B cell (primary cell): ENCODE data around the gene SP100. TPM values are rescaled to one million over a fixed set of nuclear protein-coding genes. Genes with fewer than 3 reads are reported as not detected.

Experiments
- ATAC-seq: fragments of 200-7000 bp; cut with Tn5 transposase; one replicate; pipeline ENCODE4 v1.10.0; 2021; ENCODE audit warnings: low read depth, mild to moderate bottlenecking, moderate number of reproducible peaks, moderate library complexity
- CTCF ChIA-PET: fragments of 350-600 bp; sonication (Branson Sonifier 250); formaldehyde crosslinking; loops from one replicate; lab custom pipeline; 2021; ENCODE audit warnings: antibody characterized with exemption, inconsistent platforms; lab: Charles Lee
- POLR2A ChIA-PET: fragments of 350-600 bp; sonication (Branson Sonifier 250); formaldehyde crosslinking; loops from one replicate; lab custom pipeline; 2021; ENCODE audit warnings: antibody characterized with exemption; lab: Charles Lee
- DNase-seq: peaks from one replicate; pipeline ENCODE4 v3.0.0; 2013
- H2AFZ ChIP-seq: 2 replicates; pipeline ENCODE4 v1.6.1; 2012; ENCODE audit warnings: mild to moderate bottlenecking, low read depth, low read length; ENCODE audit not compliant: insufficient read depth, poor library complexity, severe bottlenecking
- H3K27ac ChIP-seq, 2 donors: 1 replicate in 1 of 2; 2 replicates in 1 of 2; pipeline ENCODE4 v1.5.1; 2012 to 2013; ENCODE audit warnings: low read length in 2 of 2, mild to moderate bottlenecking in 2 of 2, moderate library complexity in 1 of 2
- H3K27me3 ChIP-seq, 4 experiments: fragments of 200-600 bp in 1 of 4; sonication (generic) in 1 of 4; replicated peaks in 1 of 4; 1 replicate in 2 of 4; 2 replicates in 2 of 4; pipeline versions ENCODE4 v1.6.1 to v1.7.0; 2013 to 2016; ENCODE audit warnings: low read length in 3 of 4, mild to moderate bottlenecking in 2 of 4, mixed read lengths in 1 of 4, moderate library complexity in 1 of 4; ENCODE audit not compliant: insufficient read depth in 4 of 4, control insufficient read depth in 3 of 4; ENCODE audit errors: control extremely low read depth in 1 of 4
- H3K36me3 ChIP-seq, 2 experiments: replicated peaks in 1 of 2; 1 replicate in 1 of 2; 2 replicates in 1 of 2; pipeline versions ENCODE4 v1.6.1 to v1.7.1; 2013; ENCODE audit warnings: low read length in 1 of 2; ENCODE audit not compliant: insufficient read depth in 2 of 2, control insufficient read depth in 1 of 2; ENCODE audit errors: control extremely low read depth in 1 of 2, extremely low read depth in 1 of 2
- H3K4me1 ChIP-seq, 2 donors: fragments of 200-600 bp in 1 of 2; sonication (generic) in 1 of 2; 1 replicate in 1 of 2; 2 replicates in 1 of 2; pipeline versions ENCODE4 v1.5.1 to v1.6.1; 2013 to 2017; ENCODE audit warnings: low read length in 2 of 2; ENCODE audit not compliant: control insufficient read depth in 2 of 2, insufficient read depth in 2 of 2
- H3K4me2 ChIP-seq: replicated peaks from 2 replicates; pipeline ENCODE3; 2012; ENCODE audit warnings: mild to moderate bottlenecking, low read depth, low read length; ENCODE audit not compliant: poor library complexity, severe bottlenecking
- H3K4me3 ChIP-seq, 5 experiments: fragments of 200-600 bp in 1 of 5; sonication (generic) in 1 of 5; 1 replicate in 3 of 5; 2 replicates in 2 of 5; pipeline versions ENCODE4 v1.5.1 to v1.7.0; 2011 to 2016; ENCODE audit warnings: low read length in 4 of 5, mild to moderate bottlenecking in 4 of 5, low read depth in 2 of 5, control low read depth in 1 of 5, moderate library complexity in 1 of 5; ENCODE audit not compliant: insufficient read depth in 1 of 5; ENCODE audit errors: control extremely low read depth in 1 of 5, extremely low read depth in 1 of 5
- H3K79me2 ChIP-seq: fragments of 200-600 bp; sonication (generic); one replicate; pipeline ENCODE4 v1.6.0; 2016; ENCODE audit warnings: low read length; ENCODE audit not compliant: control insufficient read depth, insufficient read depth
- H3K9ac ChIP-seq: fragments of 200-600 bp; sonication (generic); 2 replicates; pipeline ENCODE4 v1.6.1; 2017; ENCODE audit warnings: mild to moderate bottlenecking, low read length, moderate library complexity
- H3K9me3 ChIP-seq, 3 donors: one replicate each; pipeline versions ENCODE4 v1.6.1 to v1.7.1; 2013; ENCODE audit warnings: low read length in 2 of 3; ENCODE audit not compliant: control insufficient read depth in 2 of 3, insufficient read depth in 1 of 3; ENCODE audit errors: control extremely low read depth in 1 of 3
- H4K20me1 ChIP-seq: 2 replicates; pipeline ENCODE4 v1.6.0; 2012; ENCODE audit warnings: mild to moderate bottlenecking, low read length; ENCODE audit not compliant: insufficient read depth, control insufficient read depth, poor library complexity, severe bottlenecking
- H3K27ac Mint-ChIP-seq: one replicate; pipeline ENCODE4 v1.8.0; 2021; ENCODE audit warnings: mixed read lengths
- H3K27me3 Mint-ChIP-seq: one replicate; pipeline ENCODE4 v1.8.0; 2021; ENCODE audit warnings: mixed read lengths
- H3K4me1 Mint-ChIP-seq: one replicate; pipeline ENCODE4 v1.8.0; 2021; ENCODE audit warnings: mixed read lengths
- H3K4me3 Mint-ChIP-seq: one replicate; pipeline ENCODE4 v1.8.0; 2021; ENCODE audit warnings: mixed read lengths
- H3K9me3 Mint-ChIP-seq: one replicate; pipeline ENCODE4 v1.8.0; 2022; ENCODE audit warnings: mixed read lengths; ENCODE audit not compliant: insufficient read depth
- EZH2 ChIP-seq: IDR thresholded peaks from 2 replicates; pipeline ENCODE4 v1.6.1; 2012; ENCODE audit warnings: borderline replicate concordance, low read depth, mild to moderate bottlenecking, moderate library complexity, low read length; ENCODE audit not compliant: insufficient read depth, poor library complexity, severe bottlenecking
- WGBS: methylation state at CpG from one replicate; pipeline ENCODE4 v1.1.5; 2013; ENCODE audit warnings: missing lambda C conversion rate; ENCODE audit not compliant: insufficient coverage; 5-methylcytosine and 5-hydroxymethylcytosine counted together
- intact Hi-C: fragments of 100-400 bp; cut with micrococcal nuclease; formaldehyde crosslinking; loops from one replicate; pipeline ENCODE4 v1.10.0; 2022
- polyA plus RNA-seq: library from polyadenylated mRNA; depleted of rRNA; stranded (reverse); fragments of >200 nt; gene quantifications from 2 replicates; pipeline ENCODE4 v1.2.3, GENCODE V29; 2012
- total RNA-seq, 2 donors: library from RNA; stranded (reverse); fragments of 120-200 nt in 1 of 2; gene quantifications; 1 replicate in 1 of 2; 2 replicates in 1 of 2; pipeline versions ENCODE4 v1.2.3 to v1.2.4, GENCODE V29; 2013 to 2022
- TF ChIP-seq, protein P1 (sequence below): fragments of 200-600 bp; IDR thresholded peaks from one replicate; pipeline ENCODE4 v1.8.0; 2022; ENCODE audit warnings: antibody characterized with exemption, mild to moderate bottlenecking

SP100 gene
- total and polyA plus RNA-seq, 2 donors (not counting 1 experiment from before 2014, with no cell fraction given), result 209 to 554 TPM

DNA sequence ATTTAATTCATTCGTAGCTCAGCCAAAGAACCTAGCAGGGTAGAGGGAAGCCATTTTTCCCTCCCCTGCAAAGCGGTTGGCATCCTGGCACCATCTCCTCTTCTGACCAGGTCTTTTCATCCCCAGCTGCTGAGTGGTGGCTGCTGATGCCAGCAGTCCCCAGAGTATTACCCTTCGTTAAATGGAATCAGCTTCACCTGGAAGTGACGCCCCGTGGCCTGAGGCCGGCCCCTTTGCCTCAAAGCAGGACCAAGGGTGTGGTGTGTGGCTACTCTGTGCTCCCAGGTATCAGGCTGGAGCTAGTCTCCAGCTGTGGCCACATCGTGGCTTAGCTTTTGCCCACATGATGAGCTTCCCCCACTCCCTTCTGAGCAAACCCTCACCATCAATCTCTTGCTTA is 12.3 kb upstream of the SP100 start:
- H3K9ac ChIP-seq, result no peak overlapping the region
- H4K20me1 ChIP-seq, result no peaks in the 10 kb centered on the region
- 91% methylated on average over 6 of the region's 7 CpGs for WGBS
- ChIA-PET POLR2A (no interaction called here), CTCF (interaction anchor here (1.0 to 1.6 kb wide), 2 partner anchors 200 to 395 kb away, joined by 3 to 5 read pairs; no protein-coding TSS in a partner anchor)
- H3K79me2 ChIP-seq, result no peaks in the 10 kb centered on the region
- no peak overlapping the region for H3K4me3 Mint-ChIP-seq
- no peak overlapping the region for H3K27ac ChIP-seq
- H3K27me3 Mint-ChIP-seq, result no peaks in the 10 kb centered on the region
- TF ChIP-seq EZH2, result no peak
- TF ChIP-seq, protein P1, sequence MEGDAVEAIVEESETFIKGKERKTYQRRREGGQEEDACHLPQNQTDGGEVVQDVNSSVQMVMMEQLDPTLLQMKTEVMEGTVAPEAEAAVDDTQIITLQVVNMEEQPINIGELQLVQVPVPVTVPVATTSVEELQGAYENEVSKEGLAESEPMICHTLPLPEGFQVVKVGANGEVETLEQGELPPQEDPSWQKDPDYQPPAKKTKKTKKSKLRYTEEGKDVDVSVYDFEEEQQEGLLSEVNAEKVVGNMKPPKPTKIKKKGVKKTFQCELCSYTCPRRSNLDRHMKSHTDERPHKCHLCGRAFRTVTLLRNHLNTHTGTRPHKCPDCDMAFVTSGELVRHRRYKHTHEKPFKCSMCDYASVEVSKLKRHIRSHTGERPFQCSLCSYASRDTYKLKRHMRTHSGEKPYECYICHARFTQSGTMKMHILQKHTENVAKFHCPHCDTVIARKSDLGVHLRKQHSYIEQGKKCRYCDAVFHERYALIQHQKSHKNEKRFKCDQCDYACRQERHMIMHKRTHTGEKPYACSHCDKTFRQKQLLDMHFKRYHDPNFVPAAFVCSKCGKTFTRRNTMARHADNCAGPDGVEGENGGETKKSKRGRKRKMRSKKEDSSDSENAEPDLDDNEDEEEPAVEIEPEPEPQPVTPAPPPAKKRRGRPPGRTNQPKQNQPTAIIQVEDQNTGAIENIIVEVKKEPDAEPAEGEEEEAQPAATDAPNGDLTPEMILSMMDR, result no peak
- H3K9me3 Mint-ChIP-seq, result no peaks in the 10 kb centered on the region
- H2AFZ ChIP-seq, result no peak overlapping the region
- intact Hi-C loops, result no loop called here
- H3K4me1 Mint-ChIP-seq, result peaks cover 7% of the 10 kb centered on the region
- no peak for DNase-seq
- ATAC-seq, result no peak
- no peaks in the 10 kb centered on the region for H3K27me3 ChIP-seq
- no peaks in the 10 kb centered on the region for H3K4me1 ChIP-seq
- H3K4me3 ChIP-seq, result no peak overlapping the region
- no peak overlapping the region for H3K4me2 ChIP-seq
- H3K9me3 ChIP-seq, result no peaks in the 10 kb centered on the region
- peaks cover 9 to 62% of the 10 kb centered on the region in 2 experiments for H3K36me3 ChIP-seq
- no peak overlapping the region for H3K27ac Mint-ChIP-seq

DNA sequence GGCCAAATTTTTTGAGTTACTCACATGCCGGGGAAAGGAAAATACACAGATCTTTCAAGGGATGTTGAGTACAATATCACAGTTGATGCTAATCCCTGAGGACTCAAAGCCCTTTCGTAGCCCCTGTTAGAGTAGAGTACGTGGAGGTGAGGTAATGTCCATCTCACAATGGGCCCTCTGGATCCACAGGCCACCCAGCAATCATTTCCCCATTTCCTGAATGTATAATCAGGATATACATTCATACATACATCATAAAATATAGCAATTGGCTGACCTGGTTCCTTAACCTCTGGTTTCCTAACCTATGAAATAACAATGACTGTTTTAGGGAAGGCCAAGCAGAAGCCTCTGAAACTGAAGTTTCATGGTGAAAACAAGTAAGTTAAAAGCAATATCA is 10.2 kb upstream of the SP100 start:
- peaks cover 22% of the 10 kb centered on the region for H3K4me1 Mint-ChIP-seq
- CTCF ChIA-PET, result no interaction called here
- Histone ChIP-seq H3K9ac (no peak overlapping the region), H3K27ac (no peak overlapping the region), H3K4me1 (peaks cover 16 to 17% of the 10 kb centered on the region in 2 donors), H3K79me2 (peaks cover 3% of the 10 kb centered on the region), H2AFZ (no peak overlapping the region), H3K27me3 (no peaks in the 10 kb centered on the region), H3K36me3 (peaks cover 9 to 46% of the 10 kb centered on the region in 2 experiments), H3K4me3 (no peak overlapping the region), H3K4me2 (no peak overlapping the region), H3K9me3 (no peaks in the 10 kb centered on the region), H4K20me1 (no peaks in the 10 kb centered on the region)
- no peak overlapping the region for H3K27ac Mint-ChIP-seq
- POLR2A ChIA-PET, result no interaction called here
- ATAC-seq (no peak), DNase-seq (no peak)
- no peak for TF ChIP-seq EZH2
- TF ChIP-seq, protein P1, result no peak
- H3K27me3 Mint-ChIP-seq, result no peaks in the 10 kb centered on the region
- no CpG with 5 or more reads among the region's 3 CpGs for WGBS
- no peaks in the 10 kb centered on the region for H3K9me3 Mint-ChIP-seq
- intact Hi-C loops, result no loop called here
- no peak overlapping the region for H3K4me3 Mint-ChIP-seq
